ENCODE data around the gene SNPH. TPM values are rescaled to one million over a fixed set of nuclear protein-coding genes. Genes with fewer than 3 reads are reported as not detected.

Gene SNPH
- total and polyA plus RNA-seq, 2 of the 8 experiments (the other 6 are each of a cell fraction or from before 2014, with no cell fraction given): 0.98 to 4.9 TPM

- no peaks in the 10 kb centered on the region for H3K36me3 ChIP-seq (ENCODE audit: control insufficient read depth in 2 of 4, insufficient read depth in 4 of 4, low read length in 3 of 4)
- CTCF ChIA-PET (ENCODE audit: partially characterized antibody): interaction anchor here (1.2 to 1.8 kb wide), 5 partner anchors 9 to 79 kb away, joined by 3 to 7 read pairs (median 3); no protein-coding TSS in a partner anchor
- DNase-seq (ENCODE audit: low read depth in 1 of 2, low spot score in 2 of 2): no peak
Measured at GRCh38 chr20:1291191-1291741, 25.2 kb downstream of the SNPH start.

More at GRCh38 chr20:1291191-1291741, 25.2 kb downstream of the SNPH start:
- H2BK12ac ChIP-seq (ENCODE audit: low read depth, low read length): no peak overlapping the region
- H3K79me2 ChIP-seq (ENCODE audit: control insufficient read depth in 1 of 2, insufficient read depth in 2 of 2, low read length in 2 of 2): no peaks in the 10 kb centered on the region
- no peaks in the 10 kb centered on the region; a peak in 2 of 7 replicates for H3K27me3 ChIP-seq (replicated peaks in 1 of 4; ENCODE audit: control insufficient read depth in 3 of 4, extremely low read depth in 1 of 4, insufficient read depth in 3 of 4, low read length in 3 of 4)
- H4K20me1 ChIP-seq (replicated peaks in 1 of 2; ENCODE audit: control insufficient read depth in 1 of 2, insufficient read depth in 2 of 2, low read length in 2 of 2): peaks cover 0 to 2% of the 10 kb centered on the region in 2 experiments
- H2BK15ac ChIP-seq (ENCODE audit: low read length): no peak overlapping the region
- TF ChIP-seq TBP (IDR thresholded peaks at IDR 0.05; ENCODE audit: low read depth, low read length) (no peak), FOSL1 (IDR thresholded peaks at IDR 0.05; ENCODE audit: insufficient read depth, low read depth, low read length) (no peak), YY1 (IDR thresholded peaks at IDR 0.05; ENCODE audit: low read depth, low read length) (no peak)
- H2BK5ac ChIP-seq (ENCODE audit: low read depth, low read length): no peak overlapping the region
- H3K27ac ChIP-seq (ENCODE audit: low read depth, low read length): no peak overlapping the region
- H3K9ac ChIP-seq (replicated peaks in 1 of 4; ENCODE audit: extremely low read depth in 1 of 4, low read depth in 3 of 4, low read length in 3 of 4): no peak overlapping the region
- WGBS, 2 experiments (ENCODE audit: extremely low coverage in 1 of 2, insufficient coverage in 1 of 2, insufficient read length in 1 of 2, insufficient replicate concordance in 2 of 2, low coverage in 1 of 2, low lambda C conversion rate in 2 of 2, missing lambda C conversion rate in 1 of 2): 90% methylated on average over 5 of the region's 5 CpGs; no CpG with 5 or more reads in 1 of the 2 experiments
- H3K9me3 ChIP-seq (ENCODE audit: insufficient read depth in 2 of 2, low read depth in 1 of 2, low read length in 1 of 2): no peaks in the 10 kb centered on the region
- no peak overlapping the region for H2AK5ac ChIP-seq (ENCODE audit: low read depth, low read length)
- FAIRE-seq: no peak
- no peak overlapping the region for H3K23ac ChIP-seq (ENCODE audit: insufficient read length)
- no peak overlapping the region for H3K4ac ChIP-seq (replicated peaks; ENCODE audit: insufficient read length, low read depth, low read length)
- no peak overlapping the region for H3K56ac ChIP-seq (replicated peaks; ENCODE audit: insufficient read length, low read depth, low read length)
- H3K4me2 ChIP-seq (ENCODE audit: insufficient read depth in 1 of 2, low read depth in 2 of 2, low read length in 2 of 2): no peak overlapping the region
- H4K5ac ChIP-seq (ENCODE audit: insufficient read length, low read depth, low read length): no peak overlapping the region
- H4K91ac ChIP-seq (replicated peaks; ENCODE audit: insufficient read length, low read length): no peak overlapping the region
- POLR2A ChIA-PET (ENCODE audit: partially characterized antibody): no interaction called here
- no peak overlapping the region for H2BK120ac ChIP-seq (replicated peaks; ENCODE audit: low read depth, low read length)
- no peak overlapping the region for H2AFZ ChIP-seq (ENCODE audit: low read length)
- H3K4me3 ChIP-seq (ENCODE audit: extremely low read depth in 1 of 4, insufficient read depth in 2 of 4, low read depth in 3 of 4, low read length in 4 of 4): no peak overlapping the region
- H2BK20ac ChIP-seq (ENCODE audit: low read length): no peak overlapping the region
- no peaks in the 10 kb centered on the region for H3K79me1 ChIP-seq (ENCODE audit: low read depth, low read length)
- no peak overlapping the region for H4K8ac ChIP-seq (ENCODE audit: extremely low read depth, insufficient read depth, low read length)
- no peaks in the 10 kb centered on the region for H3K23me2 ChIP-seq (ENCODE audit: low read depth, low read length)
- H3K4me1 ChIP-seq (replicated peaks in 1 of 4; ENCODE audit: control insufficient read depth in 3 of 4, insufficient read depth in 4 of 4, low read length in 3 of 4): 0 out of 7 replicates have a peak, but pooled peaks cover 0 to 2% (median under 1%) of the 10 kb centered on the region in 4 experiments
- no peak overlapping the region for H3K18ac ChIP-seq (ENCODE audit: extremely low read depth, low read length)
- no peak overlapping the region for H3K14ac ChIP-seq (ENCODE audit: insufficient read length)

All from H1 (cell line).